ENCODE data around the gene MED13. TPM values are rescaled to one million over a fixed set of nuclear protein-coding genes. Genes with fewer than 3 reads are reported as not detected.
A peak's percentile ranks its signal among the peaks of the same experiment; 100 is the strongest.

MED13 gene
- total RNA-seq, 2 experiments from 2014 or later = 36.2 to 36.4 TPM

- Mint-ChIP-seq H3K27ac (no peak overlapping the region), H3K36me3 (ENCODE audit: low read depth) (peaks cover 17% of the 10 kb centered on the region), H3K9me3 (no peaks in the 10 kb centered on the region), H3K27me3 (no peaks in the 10 kb centered on the region), H3K4me1 (ENCODE audit: low read depth) (peaks cover 3% of the 10 kb centered on the region), H3K4me3 (no peak overlapping the region)
- ChIA-PET POLR2A (no interaction called here), CTCF (no interaction called here)
- TF ChIP-seq CTCF (IDR thresholded peaks at IDR 0.05) = no peak
- intact Hi-C loops (cut with micrococcal nuclease) = no loop called here
- DNase-seq (no peak), ATAC-seq (no peak)
Observed at GRCh38 chr17:61989509-61989908, 75.6 kb downstream of the MED13 start.

- ChIA-PET POLR2A (interaction anchor here (0.7 kb wide), 1 partner anchor 15 kb away, joined by 3 read pairs; no protein-coding TSS in a partner anchor), CTCF (interaction anchor here (1.2 kb wide), 1 partner anchor 22 kb away, joined by 3 read pairs; no protein-coding TSS in a partner anchor)
- no peak for DNase-seq
- Mint-ChIP-seq H3K27ac (no peak overlapping the region), H3K9me3 (no peaks in the 10 kb centered on the region), H3K27me3 (no peaks in the 10 kb centered on the region), H3K4me1 (ENCODE audit: low read depth) (peaks cover 3% of the 10 kb centered on the region), H3K36me3 (ENCODE audit: low read depth) (peaks cover 31% of the 10 kb centered on the region), H3K4me3 (no peak overlapping the region)
- intact Hi-C loops (cut with micrococcal nuclease) = no loop called here
- ATAC-seq = no peak
- TF ChIP-seq CTCF (IDR thresholded peaks at IDR 0.05) = no peak
Observed at GRCh38 chr17:61986898-61987297, 78.2 kb downstream of the MED13 start.

- no peak for DNase-seq
- H3K27me3 Mint-ChIP-seq = no peaks in the 10 kb centered on the region
- ChIA-PET POLR2A (no interaction called here), CTCF (interaction anchor here (1.5 kb wide), 1 partner anchor 20 kb away, joined by 3 read pairs; no protein-coding TSS in a partner anchor)
- intact Hi-C loops (cut with micrococcal nuclease) = no loop called here
- TF ChIP-seq CTCF (IDR thresholded peaks at IDR 0.05) = no peak
- H3K36me3 Mint-ChIP-seq (ENCODE audit: low read depth) = peaks cover 41% of the 10 kb centered on the region
- H3K27ac Mint-ChIP-seq = no peak overlapping the region
- H3K9me3 Mint-ChIP-seq = no peaks in the 10 kb centered on the region
- ATAC-seq = no peak
- no peak overlapping the region for H3K4me3 Mint-ChIP-seq
- H3K4me1 Mint-ChIP-seq (ENCODE audit: low read depth) = peaks cover 3% of the 10 kb centered on the region
Observed at GRCh38 chr17:61984821-61985220, 80.3 kb downstream of the MED13 start.

GRCh38 chr17:61981323-61981722 lies 83.8 kb downstream of the MED13 start:
- no peak for TF ChIP-seq CTCF (IDR thresholded peaks at IDR 0.05)
- H3K27me3 Mint-ChIP-seq = no peaks in the 10 kb centered on the region
- intact Hi-C loops (cut with micrococcal nuclease) = no loop called here
- no peak overlapping the region for H3K27ac Mint-ChIP-seq
- no peak overlapping the region for H3K4me3 Mint-ChIP-seq
- no peaks in the 10 kb centered on the region for H3K4me1 Mint-ChIP-seq (ENCODE audit: low read depth)
- CTCF ChIA-PET = no interaction called here
- DNase-seq (no peak), ATAC-seq (no peak)
- POLR2A ChIA-PET = interaction anchor here (1.3 kb wide), 1 partner anchor 10 kb away, joined by 3 read pairs; no protein-coding TSS in a partner anchor
- H3K36me3 Mint-ChIP-seq (ENCODE audit: low read depth) = peaks cover 46% of the 10 kb centered on the region
- H3K9me3 Mint-ChIP-seq = no peaks in the 10 kb centered on the region

- DNase-seq = no peak
- peaks cover 45% of the 10 kb centered on the region for H3K36me3 Mint-ChIP-seq (ENCODE audit: low read depth)
- no peak for TF ChIP-seq CTCF (IDR thresholded peaks at IDR 0.05)
Observed at GRCh38 chr17:61980535-61980934, 84.5 kb downstream of the MED13 start.

More at GRCh38 chr17:61980535-61980934, 84.5 kb downstream of the MED13 start:
- intact Hi-C loops (cut with micrococcal nuclease) = no loop called here
- Mint-ChIP-seq H3K4me3 (no peak overlapping the region), H3K9me3 (no peaks in the 10 kb centered on the region), H3K4me1 (ENCODE audit: low read depth) (peaks cover 3% of the 10 kb centered on the region), H3K27ac (peak overlapping the region; percentile 4), H3K27me3 (no peaks in the 10 kb centered on the region)
- POLR2A ChIA-PET = interaction anchor here (0.9 to 1.3 kb wide), 2 partner anchors 10 to 76 kb away, joined by 3 read pairs; no protein-coding TSS in a partner anchor
- CTCF ChIA-PET = no interaction called here
- ATAC-seq = no peak
